Activated CD8-positive, alpha-beta T cell treated with anti-CD3 and anti-CD28 coated beads for 36 hours (primary cell): Measurements from ENCODE around the gene PRKAG3. TPM values are rescaled to one million over a fixed set of nuclear protein-coding genes. Genes with fewer than 3 reads are reported as not detected.

Source experiments
- ATAC-seq: fragments of 200-7000 bp; cut with Tn5 transposase; one replicate; pipeline ENCODE4 v1.10.0; 2021; ENCODE audit warnings: mild to moderate bottlenecking, moderate library complexity
- CTCF ChIA-PET: fragments of 350-600 bp; sonication (Branson Sonifier 250); formaldehyde crosslinking; loops from one replicate; lab custom pipeline; 2021; ENCODE audit warnings: antibody characterized with exemption; lab: Charles Lee
- POLR2A ChIA-PET: fragments of 350-600 bp; sonication (Branson Sonifier 250); formaldehyde crosslinking; loops from one replicate; lab custom pipeline; 2021; ENCODE audit warnings: antibody characterized with exemption; lab: Charles Lee
- DNase-seq: peaks from one replicate; pipeline ENCODE4 v3.0.0-alpha.2; 2020
- H3K27ac Mint-ChIP-seq: one replicate; pipeline ENCODE4 v1.8.0; 2021; ENCODE audit warnings: mild to moderate bottlenecking, mixed read lengths
- H3K27me3 Mint-ChIP-seq: one replicate; pipeline ENCODE4 v1.8.0; 2021; ENCODE audit warnings: mixed read lengths
- H3K36me3 Mint-ChIP-seq: one replicate; pipeline ENCODE4 v1.8.0; 2021; ENCODE audit warnings: low read depth, mixed read lengths
- H3K4me1 Mint-ChIP-seq: one replicate; pipeline ENCODE4 v1.8.0; 2021; ENCODE audit warnings: low read depth, mixed read lengths
- H3K4me3 Mint-ChIP-seq: one replicate; pipeline ENCODE4 v1.8.0; 2021; ENCODE audit warnings: mild to moderate bottlenecking, moderate library complexity, mixed read lengths
- H3K9me3 Mint-ChIP-seq: one replicate; pipeline ENCODE4 v1.8.0; 2021; ENCODE audit warnings: mixed read lengths
- CTCF ChIP-seq: fragments of 200-600 bp; IDR thresholded peaks from one replicate; pipeline ENCODE4 v1.8.0; 2022; ENCODE audit warnings: antibody characterized with exemption, mild to moderate bottlenecking
- intact Hi-C: fragments of 100-400 bp; cut with micrococcal nuclease; formaldehyde crosslinking; loops from one replicate; pipeline ENCODE4 v1.10.0; 2022
- total RNA-seq, 2 experiments: library from RNA; stranded (reverse); gene quantifications; one replicate each; pipeline ENCODE4 v1.2.3, GENCODE V29; 2021

Gene PRKAG3
- total RNA-seq, 2 experiments from 2014 or later: not detected

- H3K9me3 Mint-ChIP-seq: no peaks in the 10 kb centered on the region
- peak overlapping the region; percentile 11 for H3K4me3 Mint-ChIP-seq
- H3K27ac Mint-ChIP-seq: no peak overlapping the region
- H3K36me3 Mint-ChIP-seq: no peaks in the 10 kb centered on the region
- no peak for ATAC-seq
- intact Hi-C loops: loop anchor here (5.0 kb wide), 1 partner anchor 122 kb away; no protein-coding TSS in a partner anchor
- CTCF ChIA-PET: interaction anchor here (0.6 to 7.6 kb wide), 8 partner anchors 9 to 149 kb away, joined by 3 to 63 read pairs (median 6); no protein-coding TSS in a partner anchor
- peaks cover 73% of the 10 kb centered on the region for H3K27me3 Mint-ChIP-seq
- POLR2A ChIA-PET: interaction anchor here (1.4 kb wide), 2 partner anchors 74 to 85 kb away, joined by 3 read pairs; no protein-coding TSS in a partner anchor
- DNase-seq: no peak
- peaks cover 10% of the 10 kb centered on the region for H3K4me1 Mint-ChIP-seq
- no peak for TF ChIP-seq CTCF
Observed at GRCh38 chr2:218859988-218860831, 28.6 kb upstream of the PRKAG3 start.

GRCh38 chr2:218859556-218859987, 28.0 kb upstream of the PRKAG3 start, which contains the start of gene WNT6:
TSS of gene WNT6 (plus strand) at chr2:218859805. CDS start at chr2:218860038, 233 bp downstream.
- Mint-ChIP-seq H3K36me3 (no peaks in the 10 kb centered on the region), H3K27me3 (peaks cover 76% of the 10 kb centered on the region), H3K9me3 (no peaks in the 10 kb centered on the region), H3K4me3 (peak within 1 kb of the TSS; percentile 37), H3K4me1 (peaks cover 10% of the 10 kb centered on the region), H3K27ac (no peak within 1 kb of the TSS)
- ATAC-seq: no peak
- TF ChIP-seq CTCF: no peak
- DNase-seq: no peak
- intact Hi-C loops: loop anchor here (5.0 kb wide), 1 partner anchor 123 kb away; no protein-coding TSS in a partner anchor
- CTCF ChIA-PET: interaction anchor here (0.6 to 7.6 kb wide), 7 partner anchors 9 to 149 kb away, joined by 3 to 63 read pairs (median 4); no protein-coding TSS in a partner anchor
- POLR2A ChIA-PET: interaction anchor here (1.4 kb wide), 1 partner anchor 73 kb away, joined by 3 read pairs; no protein-coding TSS in a partner anchor

- peak overlapping the region; percentile 37 for H3K4me3 Mint-ChIP-seq
- CTCF ChIA-PET: interaction anchor here (0.7 to 7.6 kb wide), 11 partner anchors 9 to 296 kb away, joined by 3 to 63 read pairs (median 4); no protein-coding TSS in a partner anchor
- peaks cover 10% of the 10 kb centered on the region for H3K4me1 Mint-ChIP-seq
Observed at GRCh38 chr2:218858671-218859555, 27.3 kb upstream of the PRKAG3 start.

GRCh38 chr2:218858138-218858445, 26.5 kb upstream of the PRKAG3 start:
- Mint-ChIP-seq H3K4me3 (no peak overlapping the region), H3K27ac (no peak overlapping the region), H3K4me1 (peaks cover 10% of the 10 kb centered on the region), H3K9me3 (no peaks in the 10 kb centered on the region), H3K27me3 (peaks cover 83% of the 10 kb centered on the region), H3K36me3 (no peaks in the 10 kb centered on the region)
- intact Hi-C loops: loop anchor here (5.0 kb wide), 1 partner anchor 124 kb away; no protein-coding TSS in a partner anchor
- no peak for ATAC-seq
- TF ChIP-seq CTCF: no peak
- CTCF ChIA-PET: interaction anchor here (0.6 to 7.6 kb wide), 8 partner anchors 8 to 297 kb away, joined by 3 to 63 read pairs (median 3); partner anchors contain the start of gene PLCD4
- no peak for DNase-seq
- POLR2A ChIA-PET: interaction anchor here (1.4 to 1.5 kb wide), 2 partner anchors 10 to 40 kb away, joined by 5 read pairs; no protein-coding TSS in a partner anchor

More at GRCh38 chr2:218858671-218859555, 27.3 kb upstream of the PRKAG3 start:
- intact Hi-C loops: loop anchor here (5.0 kb wide), 1 partner anchor 123 kb away; no protein-coding TSS in a partner anchor
- Mint-ChIP-seq H3K36me3 (no peaks in the 10 kb centered on the region), H3K27me3 (peaks cover 81% of the 10 kb centered on the region), H3K9me3 (no peaks in the 10 kb centered on the region), H3K27ac (no peak overlapping the region)
- POLR2A ChIA-PET: interaction anchor here (0.6 to 1.5 kb wide), 4 partner anchors 9 to 80 kb away, joined by 3 to 5 read pairs (median 4); no protein-coding TSS in a partner anchor
- DNase-seq (no peak), ATAC-seq (no peak)
- no peak for TF ChIP-seq CTCF
